OCI-M2 (cell line): ENCODE results near the gene FHIT.
"Not testable (repeated sequence)": the region's sequence is repeated elsewhere in the genome, so short reads cannot be mapped to it uniquely, and the experiment has no call there.

Source experiments
- DNase-seq: peaks from one replicate; lab custom pipeline; 2025; ENCODE audit not compliant: unreplicated experiment; lab: John Stamatoyannopoulos, UW

FHIT gene

DNA sequence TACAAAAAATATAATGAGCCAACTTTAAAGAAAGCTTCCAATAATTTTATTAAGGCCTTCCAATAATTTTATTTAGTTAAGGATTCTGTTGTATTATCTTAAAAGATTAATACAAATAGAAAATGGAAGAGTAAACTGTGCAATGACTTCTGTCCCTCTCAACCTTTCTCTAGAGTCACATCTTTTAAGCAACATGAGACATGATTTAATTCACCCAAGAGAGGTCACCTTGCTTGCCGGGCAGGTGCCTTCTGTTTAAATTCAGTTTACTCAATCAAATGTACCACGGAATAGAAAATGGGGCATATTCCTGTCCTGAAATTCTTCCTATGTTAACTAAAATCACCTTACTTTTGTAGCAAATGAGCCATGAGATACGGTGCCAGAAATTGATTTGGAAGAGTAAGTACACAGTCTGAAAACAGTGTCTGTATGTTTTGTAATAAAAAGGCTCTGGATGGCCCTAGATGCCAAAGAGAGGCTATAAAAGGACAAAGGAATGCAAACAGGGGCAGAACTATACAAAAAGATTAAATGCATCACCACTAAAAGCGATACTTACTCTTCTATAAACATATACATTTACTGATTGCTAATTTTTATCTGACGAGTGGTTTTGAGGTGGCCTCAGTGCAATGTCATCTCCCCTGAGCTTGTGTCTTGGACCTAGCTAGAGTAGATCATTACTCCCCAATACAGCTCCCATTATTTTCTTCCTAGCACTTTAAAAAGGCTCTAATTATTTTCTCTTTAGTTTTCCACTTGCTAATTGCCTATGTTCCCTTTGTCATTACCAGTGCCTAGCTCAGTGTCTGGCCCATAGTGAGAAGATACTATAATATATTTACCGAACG is 134.0 kb downstream of the FHIT start:
- DNase-seq: no peak

- no peak for DNase-seq
These were observed 136.8 kb downstream of the FHIT start for GRCh38 chr3:61114316-61114953.

DNA sequence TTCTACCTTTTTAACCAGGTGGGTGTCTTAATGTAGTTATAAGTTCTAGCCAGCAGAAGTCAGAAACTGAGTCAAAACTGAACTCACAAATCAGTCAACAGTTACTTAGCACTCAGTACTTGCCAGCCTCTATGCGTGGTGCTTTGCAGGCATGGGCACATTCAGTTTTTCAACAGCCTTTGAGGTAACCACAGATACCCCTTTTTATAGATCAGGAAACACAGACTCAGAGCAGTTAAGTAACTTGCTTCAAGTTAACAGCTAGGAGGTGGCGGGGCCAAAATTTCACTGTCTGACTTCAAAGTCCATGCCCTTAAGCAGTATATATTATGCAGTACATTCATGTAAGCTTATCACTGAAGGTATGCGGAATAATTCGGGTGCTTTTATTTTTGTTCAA is 139.4 kb downstream of the FHIT start:
- no peak for DNase-seq

GRCh38 chr3:61110576-61110975 is 140.7 kb downstream of the FHIT start:
- DNase-seq: no peak

- no peak for DNase-seq
These were observed 142.8 kb downstream of the FHIT start for GRCh38 chr3:61108247-61109019.

DNA sequence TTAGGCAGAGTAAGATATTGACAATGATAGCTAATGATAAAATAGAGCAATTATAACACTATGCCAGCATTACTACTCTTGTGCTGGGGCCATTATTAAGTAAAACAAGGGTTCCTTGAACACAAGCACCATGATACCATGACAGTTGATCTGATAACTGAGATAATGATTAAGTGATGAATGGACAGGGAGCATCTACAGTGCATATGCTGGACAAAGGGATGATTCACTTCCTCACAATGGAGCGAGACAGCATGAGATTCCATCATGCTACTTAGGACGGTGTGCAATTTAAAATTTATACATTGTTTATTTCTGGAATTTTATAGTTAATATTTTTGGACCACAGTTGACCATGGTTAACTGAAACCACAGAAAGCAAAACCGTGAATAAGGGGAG is 156.6 kb downstream of the FHIT start:
- DNase-seq: no peak

- DNase-seq: no peak
These were observed 157.9 kb downstream of the FHIT start for GRCh38 chr3:61093364-61093763.

- DNase-seq: no peak
These were observed 158.4 kb downstream of the FHIT start for GRCh38 chr3:61092870-61093269.

GRCh38 chr3:61090389-61091169 is 160.7 kb downstream of the FHIT start:
- DNase-seq: no peak

DNA sequence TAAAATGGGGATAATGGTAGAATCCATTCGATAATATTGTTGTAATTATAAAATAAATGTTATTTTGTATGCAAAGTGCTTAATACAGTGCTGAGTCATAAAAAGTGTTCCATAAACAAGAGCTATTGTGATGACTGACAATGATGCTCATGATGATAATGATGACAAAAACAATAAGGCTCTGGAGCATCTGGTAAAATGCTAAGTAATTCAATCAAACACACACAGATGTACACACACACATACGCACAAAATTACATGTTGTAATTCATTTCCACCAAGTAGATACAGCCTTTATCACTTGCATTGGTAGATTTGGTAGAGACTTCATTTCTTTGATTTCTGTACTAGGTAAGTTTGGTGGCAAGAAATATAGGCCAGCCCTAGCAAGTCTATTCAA is 163.8 kb downstream of the FHIT start:
- DNase-seq: no peak

DNA sequence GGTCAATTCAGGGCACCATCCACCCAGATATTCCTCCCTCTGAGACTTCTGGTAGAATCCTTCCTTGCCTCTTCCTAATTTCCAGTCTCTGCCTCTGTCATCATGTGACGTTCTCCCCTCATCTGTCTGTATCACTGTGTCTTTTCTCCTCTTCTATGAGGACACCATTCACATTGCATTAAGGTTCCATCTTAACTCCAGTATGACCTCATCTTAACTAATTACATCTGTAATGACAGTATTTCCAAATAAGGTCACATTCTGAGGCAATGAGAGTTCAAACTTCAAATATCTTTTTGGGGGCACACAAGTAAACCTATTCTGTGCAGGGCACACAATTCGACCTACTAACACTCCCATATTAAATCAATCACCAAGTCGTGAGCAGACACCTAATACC is 169.7 kb downstream of the FHIT start:
- DNase-seq: no peak

GRCh38 chr3:61080737-61081445 is 170.4 kb downstream of the FHIT start:
- no peak for DNase-seq

GRCh38 chr3:61078048-61078752 is 173.1 kb downstream of the FHIT start:
- no peak for DNase-seq

- DNase-seq: no peak
These were observed 173.7 kb downstream of the FHIT start for GRCh38 chr3:61077551-61077950.

- DNase-seq: no peak
These were observed 176.5 kb downstream of the FHIT start for GRCh38 chr3:61074783-61075182.

DNA sequence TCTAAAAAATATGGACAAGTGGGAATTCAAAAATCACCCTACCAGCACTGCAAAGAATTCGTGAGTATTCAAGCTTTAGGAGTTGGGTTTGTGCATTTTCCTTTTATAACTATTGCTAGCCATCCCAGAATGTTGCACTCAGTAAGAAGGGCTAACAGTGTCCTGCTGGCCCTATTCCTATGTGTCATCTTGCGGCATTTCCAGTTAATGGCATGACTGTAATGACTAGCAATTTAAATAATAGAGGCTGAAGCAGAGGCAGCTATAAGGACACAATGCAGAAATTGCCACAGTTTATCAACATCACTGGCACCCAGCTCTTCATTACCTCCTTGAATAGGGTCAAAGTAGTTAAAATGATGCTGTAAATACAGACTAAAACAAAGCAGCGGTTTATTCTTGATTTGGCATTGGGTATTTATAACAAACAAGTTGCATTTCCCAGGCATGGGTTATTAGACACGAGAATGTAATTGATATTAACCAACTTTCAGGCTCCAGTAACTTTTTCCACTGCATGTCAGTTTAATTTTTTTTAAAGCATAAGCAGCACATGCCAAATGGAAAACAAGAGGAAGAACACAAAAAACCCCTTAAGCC is 177.6 kb downstream of the FHIT start:
- DNase-seq: no peak

DNA sequence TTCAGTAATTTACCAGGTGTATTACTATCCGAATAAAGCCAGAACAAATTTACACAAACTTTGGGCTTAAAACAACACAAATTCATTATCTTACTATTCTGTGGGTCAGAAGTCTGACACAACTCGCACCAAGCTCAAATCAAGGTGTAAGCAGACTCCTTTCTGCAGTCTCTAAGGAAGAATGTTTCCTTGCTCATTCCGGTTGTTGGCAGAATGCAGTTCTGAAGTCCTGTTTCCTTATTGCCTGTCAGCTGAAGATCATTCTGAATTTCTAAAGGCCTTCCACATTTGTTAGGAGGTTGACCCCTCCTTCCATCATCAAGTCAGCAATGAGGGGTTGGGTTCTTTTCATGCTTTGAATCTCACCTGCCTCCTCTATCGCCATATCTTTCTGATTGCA is 183.2 kb downstream of the FHIT start:
- no peak for DNase-seq

DNA sequence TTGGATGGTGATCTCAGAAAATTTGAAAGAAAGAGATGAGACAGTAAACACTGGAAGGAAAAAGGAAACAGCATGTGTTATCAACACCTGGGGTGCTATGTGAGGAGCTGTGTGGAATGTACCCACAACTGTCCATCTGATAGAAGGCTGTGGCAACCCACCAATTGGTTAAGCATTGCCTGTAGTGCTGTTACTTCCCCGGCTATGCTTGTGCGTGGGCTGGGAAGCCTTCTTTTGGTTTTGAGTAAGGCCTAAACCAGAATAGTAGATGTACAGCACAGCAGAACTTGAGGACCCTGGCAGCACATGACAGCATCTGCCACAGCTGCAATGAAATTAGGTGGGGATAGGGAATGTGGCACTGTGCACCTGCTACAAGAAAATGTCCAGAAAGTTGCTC is 184.5 kb downstream of the FHIT start:
- DNase-seq: no peak

- not testable (repeated sequence) for DNase-seq
These were observed 185.0 kb downstream of the FHIT start for GRCh38 chr3:61066222-61066621.
